NB4 (cell line): ENCODE data around the gene CTCFL.

Experiments used
- MYC ChIP-seq: IDR thresholded peaks from 2 replicates; pipeline ENCODE4 v1.6.1; 2011; ENCODE audit warnings: low read depth, low read length
- POLR2A ChIP-seq: IDR thresholded peaks from 2 replicates; pipeline ENCODE4 v1.6.1; 2011; ENCODE audit warnings: mild to moderate bottlenecking; ENCODE audit not compliant: insufficient read length; ENCODE audit errors: extremely low read depth
- TF ChIP-seq, protein P1 (sequence below): IDR thresholded peaks from one replicate; pipeline ENCODE4 v1.5.1; 2012; ENCODE audit warnings: low read depth, low read length
- TF ChIP-seq, protein P2 (sequence below): IDR thresholded peaks from 2 replicates; pipeline ENCODE4 v1.6.1; 2011; ENCODE audit warnings: low read depth, low read length

DNA sequence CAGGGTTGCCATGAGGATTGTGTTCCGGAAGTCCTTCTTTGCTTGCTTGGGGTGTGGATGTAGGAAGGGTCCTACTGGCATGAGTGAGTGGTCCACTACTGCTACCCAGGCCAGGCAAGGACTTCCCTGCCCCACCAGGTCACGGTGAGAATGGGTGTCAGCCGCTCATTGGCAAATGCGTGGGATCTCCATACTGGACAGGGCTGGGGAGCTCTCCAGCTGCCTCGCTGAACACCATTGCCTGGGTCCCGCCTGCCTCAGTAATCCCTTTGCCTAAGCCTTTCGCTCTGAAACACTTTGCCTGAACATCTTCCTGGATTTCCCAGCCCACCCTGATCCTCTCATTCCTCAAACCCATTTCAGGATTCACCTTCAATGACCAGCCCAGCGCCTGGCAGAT is 59.5 kb downstream of the CTCFL start:
- TF ChIP-seq, protein P1, sequence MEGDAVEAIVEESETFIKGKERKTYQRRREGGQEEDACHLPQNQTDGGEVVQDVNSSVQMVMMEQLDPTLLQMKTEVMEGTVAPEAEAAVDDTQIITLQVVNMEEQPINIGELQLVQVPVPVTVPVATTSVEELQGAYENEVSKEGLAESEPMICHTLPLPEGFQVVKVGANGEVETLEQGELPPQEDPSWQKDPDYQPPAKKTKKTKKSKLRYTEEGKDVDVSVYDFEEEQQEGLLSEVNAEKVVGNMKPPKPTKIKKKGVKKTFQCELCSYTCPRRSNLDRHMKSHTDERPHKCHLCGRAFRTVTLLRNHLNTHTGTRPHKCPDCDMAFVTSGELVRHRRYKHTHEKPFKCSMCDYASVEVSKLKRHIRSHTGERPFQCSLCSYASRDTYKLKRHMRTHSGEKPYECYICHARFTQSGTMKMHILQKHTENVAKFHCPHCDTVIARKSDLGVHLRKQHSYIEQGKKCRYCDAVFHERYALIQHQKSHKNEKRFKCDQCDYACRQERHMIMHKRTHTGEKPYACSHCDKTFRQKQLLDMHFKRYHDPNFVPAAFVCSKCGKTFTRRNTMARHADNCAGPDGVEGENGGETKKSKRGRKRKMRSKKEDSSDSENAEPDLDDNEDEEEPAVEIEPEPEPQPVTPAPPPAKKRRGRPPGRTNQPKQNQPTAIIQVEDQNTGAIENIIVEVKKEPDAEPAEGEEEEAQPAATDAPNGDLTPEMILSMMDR = no peak
- TF ChIP-seq POLR2A (no peak), MYC (no peak)
- TF ChIP-seq, protein P2, sequence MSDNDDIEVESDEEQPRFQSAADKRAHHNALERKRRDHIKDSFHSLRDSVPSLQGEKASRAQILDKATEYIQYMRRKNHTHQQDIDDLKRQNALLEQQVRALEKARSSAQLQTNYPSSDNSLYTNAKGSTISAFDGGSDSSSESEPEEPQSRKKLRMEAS = no peak
